IPS DF 19.7 (cell line): Measurements from ENCODE around the gene ST7.
"Not testable (repeated sequence)": the region's sequence is repeated elsewhere in the genome, so short reads cannot be mapped to it uniquely, and the experiment has no call there.

Experiments used
- DNase-seq: peaks from one replicate; pipeline ENCODE4 v3.0.0-alpha.2; 2013; ENCODE audit warnings: low read depth, low spot score

The ST7 gene, protein sequence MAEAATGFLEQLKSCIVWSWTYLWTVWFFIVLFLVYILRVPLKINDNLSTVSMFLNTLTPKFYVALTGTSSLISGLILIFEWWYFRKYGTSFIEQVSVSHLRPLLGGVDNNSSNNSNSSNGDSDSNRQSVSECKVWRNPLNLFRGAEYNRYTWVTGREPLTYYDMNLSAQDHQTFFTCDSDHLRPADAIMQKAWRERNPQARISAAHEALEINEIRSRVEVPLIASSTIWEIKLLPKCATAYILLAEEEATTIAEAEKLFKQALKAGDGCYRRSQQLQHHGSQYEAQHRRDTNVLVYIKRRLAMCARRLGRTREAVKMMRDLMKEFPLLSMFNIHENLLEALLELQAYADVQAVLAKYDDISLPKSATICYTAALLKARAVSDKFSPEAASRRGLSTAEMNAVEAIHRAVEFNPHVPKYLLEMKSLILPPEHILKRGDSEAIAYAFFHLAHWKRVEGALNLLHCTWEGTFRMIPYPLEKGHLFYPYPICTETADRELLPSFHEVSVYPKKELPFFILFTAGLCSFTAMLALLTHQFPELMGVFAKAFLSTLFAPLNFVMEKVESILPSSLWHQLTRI

DNA sequence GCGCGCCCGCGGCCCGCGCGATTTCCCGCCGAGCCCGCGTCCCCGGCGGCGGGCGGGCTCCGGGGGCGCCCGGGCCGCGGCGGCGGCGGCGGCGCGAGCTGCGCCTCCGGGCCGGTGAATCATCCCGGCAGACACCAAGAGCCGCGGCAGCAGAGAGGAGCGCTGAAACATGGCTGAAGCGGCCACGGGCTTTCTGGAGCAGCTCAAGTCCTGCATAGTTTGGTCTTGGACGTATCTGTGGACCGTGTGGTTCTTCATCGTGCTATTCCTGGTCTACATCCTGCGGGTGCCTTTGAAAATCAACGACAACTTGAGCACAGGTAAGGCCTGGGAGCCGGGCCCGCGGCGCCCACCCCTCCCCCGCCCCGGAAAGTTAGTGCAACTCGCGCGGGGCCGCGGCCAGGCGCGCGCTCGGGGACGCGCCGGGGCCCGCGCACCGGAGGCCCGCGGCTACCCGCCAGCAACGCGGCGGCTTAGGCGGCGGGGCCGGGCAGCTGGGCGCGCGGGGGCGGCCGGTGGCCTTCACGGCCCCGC lies at the start of gene ST7:
Gene ST7 (plus strand): TSS at position 130 of the 534 bp plus-strand sequence. CDS start 40 bp downstream, at position 170.
- no peak for DNase-seq

GRCh38 chr7:116906391-116906790 lies 46.9 kb upstream of the ST7 start:
- no peak for DNase-seq

DNA sequence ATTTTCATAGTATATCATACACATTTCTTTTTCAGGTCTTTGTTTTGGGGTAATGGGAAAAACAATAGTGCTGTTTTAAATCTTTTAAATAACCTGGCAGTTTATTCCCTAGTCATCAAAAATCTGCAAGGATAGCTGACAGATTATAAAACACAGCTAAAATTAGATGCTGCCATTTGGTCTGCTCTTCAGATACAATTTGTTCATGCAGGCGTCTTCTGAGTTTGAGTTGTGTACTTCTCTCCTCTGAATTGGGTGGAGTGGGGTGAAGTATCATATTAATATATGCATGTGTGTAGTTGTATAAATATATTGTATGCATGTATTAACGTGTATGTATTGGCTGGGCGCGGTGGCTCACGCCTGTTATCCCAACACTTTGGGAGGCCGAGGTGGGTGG lies 42.9 kb upstream of the ST7 start:
- no peak for DNase-seq

- no peak for DNase-seq
Observed at GRCh38 chr7:116911801-116912200, 41.5 kb upstream of the ST7 start.

GRCh38 chr7:116912269-116912909 lies 40.9 kb upstream of the ST7 start:
- no peak for DNase-seq

GRCh38 chr7:116918704-116919103 lies 34.6 kb upstream of the ST7 start:
- no peak for DNase-seq

GRCh38 chr7:116920359-116920758 lies 32.9 kb upstream of the ST7 start:
- DNase-seq: no peak

GRCh38 chr7:116922545-116922944 lies 30.8 kb upstream of the ST7 start:
- DNase-seq: no peak

GRCh38 chr7:116924741-116925140 lies 28.6 kb upstream of the ST7 start:
- no peak for DNase-seq

DNA sequence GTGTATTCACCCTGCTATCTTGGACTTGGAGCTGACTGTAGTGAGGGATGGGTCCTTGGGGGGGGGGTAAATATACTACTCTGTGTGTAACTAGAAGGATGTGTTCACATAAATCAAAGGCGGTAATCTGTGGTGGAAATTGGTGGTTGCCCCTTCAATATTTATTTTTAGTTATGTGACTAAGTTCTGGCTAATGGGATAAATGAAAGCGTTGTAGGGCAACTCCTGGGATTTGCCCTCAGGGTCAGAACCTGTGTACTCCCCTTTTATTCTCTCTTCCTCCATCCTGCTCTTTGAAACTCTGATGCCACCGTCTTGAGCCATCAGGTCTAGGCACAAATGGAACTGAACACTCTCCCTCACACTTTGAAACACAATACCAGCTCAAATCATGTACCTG lies 24.3 kb upstream of the ST7 start:
- DNase-seq: no peak

- DNase-seq: no peak
Observed at GRCh38 chr7:116929914-116930913, 23.1 kb upstream of the ST7 start.

DNA sequence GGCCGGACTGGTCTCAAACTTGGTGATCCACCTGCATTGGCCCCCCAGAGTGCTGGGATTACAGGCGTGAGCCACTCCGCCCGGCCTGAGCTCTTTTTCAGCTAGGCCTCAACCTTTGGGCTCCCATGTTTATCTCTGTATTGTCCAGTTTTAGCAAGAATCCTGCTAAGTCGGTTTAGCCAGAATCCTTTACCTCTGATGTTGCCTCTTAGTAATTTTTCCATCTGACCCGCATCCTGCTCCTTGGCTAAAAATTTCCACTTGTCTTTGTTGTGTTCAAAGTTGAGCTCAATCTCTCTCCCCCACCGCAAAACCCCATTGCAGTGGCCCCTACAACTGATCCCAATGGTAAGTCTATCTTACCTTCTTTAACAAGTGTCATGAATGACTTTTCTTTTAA lies 20.7 kb upstream of the ST7 start:
- no peak for DNase-seq

DNA sequence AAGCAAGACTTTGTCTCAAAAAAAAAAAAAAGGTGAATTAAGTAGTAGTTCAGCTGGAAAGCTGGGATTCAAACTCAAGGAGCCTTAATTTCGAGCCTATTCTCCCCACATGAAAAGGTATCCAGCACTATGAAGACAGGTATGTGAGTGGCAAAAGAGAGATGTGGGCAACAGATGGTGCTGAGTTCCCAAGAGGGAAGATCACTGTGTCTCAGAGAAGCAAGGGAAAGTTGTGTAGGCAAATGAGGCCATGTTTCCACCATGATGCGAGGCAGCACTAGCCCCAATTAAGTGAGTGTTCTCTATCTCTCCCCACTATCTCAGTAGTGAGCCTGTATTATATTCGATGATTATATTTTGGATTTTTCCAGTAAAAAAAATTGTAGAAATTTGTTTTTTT lies 19.8 kb upstream of the ST7 start:
- DNase-seq: no peak

DNA sequence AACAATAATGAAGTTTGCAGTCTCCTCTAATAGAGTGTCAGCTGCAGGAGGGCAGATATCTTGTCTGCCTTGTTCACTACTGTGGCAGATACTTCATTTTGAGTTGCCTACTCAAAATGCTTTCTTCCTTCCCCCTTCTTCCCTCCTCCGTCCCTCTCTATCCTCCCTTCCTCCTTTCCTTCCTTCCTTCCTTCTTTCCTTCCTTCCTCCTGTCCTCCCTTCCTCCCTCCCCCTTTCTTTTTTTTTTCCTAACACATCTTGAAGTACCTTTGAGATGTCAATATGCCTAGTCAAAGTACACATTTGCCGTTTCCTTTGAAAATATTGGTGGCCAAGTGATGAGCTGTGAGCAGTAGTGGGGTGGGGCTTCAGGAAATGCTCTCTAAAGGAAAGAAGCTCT lies 18.7 kb upstream of the ST7 start:
- no peak for DNase-seq

- DNase-seq: not testable (repeated sequence)
Observed at GRCh38 chr7:116936844-116937243, 16.5 kb upstream of the ST7 start.

GRCh38 chr7:116938678-116939077 lies 14.6 kb upstream of the ST7 start:
- DNase-seq: no peak

GRCh38 chr7:116940689-116941370 lies 12.5 kb upstream of the ST7 start:
- DNase-seq: no peak

- DNase-seq: no peak
Observed at GRCh38 chr7:116942504-116942903, 10.8 kb upstream of the ST7 start.

DNA sequence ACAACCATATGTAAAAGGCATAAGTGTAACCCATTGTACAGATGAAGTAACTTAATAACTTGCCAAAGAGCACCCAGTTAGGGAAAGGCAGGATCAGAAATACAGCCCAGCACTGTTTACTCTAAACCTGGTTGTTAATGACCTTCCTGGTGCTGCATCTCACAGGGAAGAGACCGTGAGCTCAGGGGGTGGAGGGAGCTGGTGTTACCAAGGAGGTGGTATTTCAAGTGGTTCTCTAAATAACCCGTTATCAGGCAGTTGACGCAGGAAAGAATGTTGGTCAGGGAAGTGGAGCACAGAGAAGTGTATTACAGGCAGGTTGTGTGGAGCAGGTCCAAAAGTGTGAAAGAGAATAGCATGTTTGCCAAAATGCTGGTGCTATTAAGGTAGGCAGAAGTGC lies 4.4 kb upstream of the ST7 start:
- no peak for DNase-seq

- DNase-seq: no peak
Observed at GRCh38 chr7:116949941-116950801, 3.1 kb upstream of the ST7 start.
